ENCODE data around the gene ANXA2R. TPM values are rescaled to one million over a fixed set of nuclear protein-coding genes. Genes with fewer than 3 reads are reported as not detected.

Gene ANXA2R
- polyA plus RNA-seq, 3 donors, result 1.1 to 1.2 (median 1.2) TPM

DNA sequence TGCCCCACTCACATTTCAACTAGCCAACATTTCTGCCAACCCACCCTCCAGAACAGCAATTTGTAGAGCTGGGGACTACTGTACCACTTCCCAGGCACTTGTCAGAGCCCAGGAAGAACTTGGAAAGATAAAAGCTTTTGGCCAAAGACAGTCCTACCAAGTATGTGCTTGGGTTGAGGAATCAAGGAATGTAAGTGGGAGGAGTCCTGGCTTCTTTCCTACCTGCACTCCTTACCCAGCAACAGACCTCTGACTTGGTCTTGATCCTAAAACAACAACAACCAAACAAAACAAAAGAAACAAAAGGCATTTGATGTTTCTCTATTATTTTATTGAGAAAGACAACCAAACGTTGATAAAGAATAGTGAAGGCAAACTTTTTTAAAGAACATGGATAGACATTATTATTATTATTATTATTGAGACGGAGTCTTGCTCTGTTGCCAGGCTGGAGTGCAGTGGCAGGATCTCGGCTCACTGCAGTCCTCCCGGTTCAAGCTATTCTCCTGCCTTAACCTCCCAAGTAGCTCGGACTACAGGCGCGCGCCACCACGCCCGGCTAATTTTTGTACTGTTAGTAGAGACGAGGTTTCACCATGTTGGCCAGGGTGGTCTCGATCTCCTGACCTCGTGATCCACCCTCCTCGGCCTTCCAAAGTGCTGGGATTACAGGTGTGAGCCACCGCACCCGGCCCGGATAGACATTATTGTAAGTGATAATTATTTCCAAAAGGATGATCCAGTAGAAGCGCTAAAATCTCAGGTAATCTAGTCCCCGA, 33.5 kb downstream of the ANXA2R start:
- DNase-seq (ENCODE audit: low read depth in 3 of 3, low spot score in 2 of 3), result no peak

DNA sequence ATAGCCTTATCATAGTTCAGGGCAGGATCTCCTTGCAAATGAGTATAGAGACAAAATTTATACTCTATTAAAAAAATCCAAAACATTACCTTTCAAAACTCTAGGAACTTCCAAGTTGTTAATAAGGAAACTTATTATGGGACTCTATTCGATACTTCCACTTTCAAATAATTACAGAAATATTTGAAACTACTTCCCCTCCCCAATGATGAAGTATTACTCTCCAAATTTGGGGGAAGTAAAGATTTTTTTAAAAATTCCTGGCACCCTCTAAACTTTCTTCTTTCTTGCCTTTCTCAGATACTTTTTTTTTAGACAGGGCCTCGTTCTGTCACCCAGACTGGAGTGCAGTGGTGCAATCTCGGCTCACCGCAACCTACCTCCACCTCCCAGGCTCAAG, 35.1 kb downstream of the ANXA2R start:
- DNase-seq (ENCODE audit: low read depth in 3 of 3, low spot score in 2 of 3), result no peak

DNA sequence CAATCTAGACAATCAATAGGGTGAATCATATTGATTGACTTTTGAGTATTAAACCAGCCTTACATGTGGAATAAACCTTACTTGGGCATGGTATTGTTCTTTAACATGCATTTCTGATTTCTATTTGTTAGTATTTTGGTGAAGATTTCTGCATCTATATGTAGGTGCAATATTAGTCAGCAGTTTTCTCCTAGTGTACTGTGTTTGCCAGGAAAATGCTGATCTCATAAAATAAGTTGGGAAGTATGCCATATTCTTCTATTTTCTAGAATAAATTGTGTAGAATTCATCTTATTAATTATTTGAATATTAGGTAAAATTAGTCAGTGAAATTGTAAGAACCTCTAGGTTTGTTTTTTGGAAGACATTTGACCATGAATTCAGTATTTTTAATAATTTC, 38.4 kb downstream of the ANXA2R start:
- DNase-seq (ENCODE audit: low read depth in 3 of 3, low spot score in 2 of 3), result no peak

DNA sequence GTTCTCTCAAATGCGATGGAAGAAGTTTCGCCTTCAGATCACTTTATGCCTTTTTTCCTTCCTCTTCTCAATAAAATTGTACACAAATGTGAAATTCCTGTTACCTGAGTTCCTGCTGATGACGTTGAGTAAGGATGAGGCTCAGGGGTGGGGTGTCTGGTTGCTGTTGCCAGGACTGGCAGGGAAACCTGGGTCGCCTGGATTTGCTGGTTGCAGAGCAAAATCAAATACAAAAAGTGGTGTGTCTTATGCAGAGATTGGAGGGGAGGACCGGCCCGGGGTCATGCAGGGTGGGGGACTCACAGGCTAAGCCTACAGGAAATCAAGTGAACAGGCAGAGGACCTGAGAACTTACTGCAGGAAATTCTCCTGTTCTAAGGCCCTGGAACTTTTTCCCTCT, 39.2 kb downstream of the ANXA2R start:
- DNase-seq (ENCODE audit: low read depth in 3 of 3, low spot score in 2 of 3), result no peak

DNA sequence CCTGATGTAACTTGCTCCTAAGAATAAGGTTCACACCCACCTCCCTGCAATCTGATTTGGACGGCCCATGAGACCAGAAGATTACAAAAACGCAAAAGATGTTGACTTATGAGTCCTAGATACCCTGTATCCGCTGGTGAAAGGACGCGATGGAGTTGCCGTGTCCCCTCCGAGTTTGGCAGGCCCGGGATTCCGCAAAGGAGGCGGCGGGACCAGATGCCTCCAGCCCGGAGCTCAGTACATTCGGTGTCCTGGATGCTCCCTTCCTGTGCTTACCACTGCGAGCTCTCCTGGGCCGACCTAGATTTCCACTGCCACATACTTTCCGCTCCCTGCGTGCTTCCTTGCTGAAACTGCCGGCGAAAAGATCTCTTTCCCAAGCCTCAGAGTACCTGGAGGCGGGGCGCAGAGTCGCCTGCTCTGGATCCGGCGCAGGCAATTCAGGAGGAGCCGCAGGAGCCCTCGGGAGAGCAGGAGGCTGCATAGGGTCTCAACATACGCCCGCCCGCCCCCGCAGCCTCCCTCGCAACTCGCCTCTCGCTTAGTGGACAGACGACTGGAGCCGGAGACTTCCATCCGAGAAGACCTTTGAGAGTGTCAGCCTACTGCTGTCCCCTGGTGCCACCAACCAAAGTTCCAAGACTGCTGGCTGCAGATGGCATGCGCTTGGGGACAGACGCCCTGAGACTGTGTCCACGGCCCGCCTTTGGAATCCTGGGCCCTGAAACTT, 39.8 kb downstream of the ANXA2R start:
- DNase-seq (ENCODE audit: low read depth in 3 of 3, low spot score in 2 of 3), result no peak

DNA sequence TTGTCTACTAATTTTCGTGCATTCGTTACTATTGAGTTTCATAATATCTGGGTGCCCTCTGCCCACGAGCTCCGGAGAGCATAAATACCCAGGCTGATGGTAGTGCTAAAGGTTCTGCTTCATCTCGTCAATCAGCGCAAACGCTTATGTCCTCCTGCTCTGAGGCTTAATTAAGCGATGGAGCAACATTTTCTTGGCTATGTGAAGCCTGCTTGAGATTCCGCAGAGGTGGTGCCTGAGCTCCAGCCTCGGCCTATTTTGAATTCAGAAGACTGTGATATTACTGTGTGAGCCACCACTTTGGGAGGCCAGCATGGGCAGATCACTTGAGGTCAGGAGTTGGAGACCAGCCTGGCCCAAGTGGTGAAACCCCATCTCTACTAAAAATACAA, 44.8 kb downstream of the ANXA2R start:
- DNase-seq (ENCODE audit: low read depth in 3 of 3, low spot score in 2 of 3), result no peak

DNA sequence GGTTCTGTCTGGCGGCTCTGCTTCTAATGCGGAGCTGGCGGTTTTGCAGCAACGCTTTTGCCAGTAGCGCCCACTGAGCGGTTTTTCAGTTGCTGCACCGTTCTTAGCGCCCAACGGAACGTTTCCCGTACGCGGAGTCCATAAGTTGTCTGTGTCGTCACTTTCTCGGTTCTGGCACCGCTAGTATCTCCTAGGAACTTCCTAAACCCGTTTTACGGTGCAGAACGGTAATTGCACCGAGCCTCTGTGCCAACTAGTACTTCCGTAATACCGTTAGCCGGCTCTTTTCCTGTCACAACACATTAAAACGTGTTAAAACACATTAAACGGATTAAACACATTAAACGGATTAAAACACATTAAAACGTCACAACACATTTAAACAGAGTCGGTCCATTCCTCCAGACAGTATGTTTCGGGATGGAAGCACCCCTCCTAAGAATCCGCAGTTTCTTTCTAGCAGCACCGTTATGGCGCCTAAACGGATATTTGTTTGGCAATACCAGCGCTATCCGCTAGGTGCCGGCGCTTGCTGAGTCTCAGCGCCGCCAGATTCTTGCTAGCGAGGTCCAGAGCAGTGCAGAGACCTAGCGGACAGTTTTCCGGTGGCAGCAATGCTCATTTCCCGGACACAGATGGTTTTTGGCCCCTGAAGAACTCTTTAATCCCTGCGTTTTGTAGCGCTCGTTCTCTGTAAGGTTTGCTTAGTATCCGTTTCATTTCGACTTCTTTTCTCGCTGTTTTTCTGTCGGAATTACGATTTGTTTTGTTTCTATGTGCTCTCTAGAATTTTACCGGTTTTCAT, 45.4 kb downstream of the ANXA2R start:
- DNase-seq (ENCODE audit: low read depth in 3 of 3, low spot score in 2 of 3), result no peak

DNA sequence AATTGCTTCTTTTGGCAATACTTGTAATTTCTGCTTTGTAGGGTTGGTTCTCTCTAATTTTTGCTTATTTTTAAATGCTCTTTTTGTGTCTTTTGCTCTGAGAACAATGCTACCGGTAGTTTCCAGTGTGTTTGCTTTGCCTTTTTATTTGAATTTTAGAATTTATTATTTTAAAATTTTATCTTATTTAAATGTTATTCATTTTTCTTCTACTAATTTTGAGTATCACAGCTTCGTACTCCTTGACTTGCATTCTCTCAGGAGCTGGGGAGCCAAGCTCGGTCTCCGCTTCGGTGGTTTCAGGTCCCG, 45.9 kb downstream of the ANXA2R start:
- no peak for DNase-seq (ENCODE audit: low read depth in 3 of 3, low spot score in 2 of 3)

DNA sequence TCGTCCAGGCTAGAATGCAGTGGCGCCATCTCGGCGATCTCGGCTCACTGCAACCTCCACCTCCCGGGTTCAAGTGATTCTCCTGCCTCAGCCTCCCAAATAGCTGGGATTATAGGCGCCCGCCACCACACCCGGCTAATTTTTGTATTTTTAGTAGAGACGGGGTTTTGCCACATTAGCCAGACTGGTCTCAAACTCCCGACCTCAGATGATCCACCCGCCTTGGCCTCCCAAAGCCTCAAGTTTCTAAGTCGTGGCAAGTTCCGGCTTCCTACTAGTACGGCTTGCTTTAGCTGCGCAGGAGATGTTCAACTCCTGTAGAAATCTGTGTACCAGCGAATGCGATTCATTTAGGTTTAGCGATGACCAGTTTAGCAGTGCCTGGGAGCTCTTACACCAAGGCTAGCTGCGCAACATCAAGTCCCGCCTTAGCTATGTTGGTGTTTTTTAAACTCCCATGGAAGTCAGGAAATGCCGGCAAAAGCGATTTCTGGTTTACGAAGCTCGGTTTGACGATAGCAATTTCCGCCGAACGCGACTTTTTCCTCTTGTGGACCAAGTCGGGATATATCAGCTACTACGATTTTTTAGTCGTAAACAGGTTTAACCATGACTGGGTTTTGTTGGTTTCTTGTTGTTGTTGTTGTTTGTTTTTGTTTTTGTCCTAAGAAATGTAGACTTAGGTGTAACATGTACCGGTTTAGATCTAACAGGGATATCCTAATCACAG, 46.4 kb downstream of the ANXA2R start:
- DNase-seq (ENCODE audit: low read depth in 3 of 3, low spot score in 2 of 3), result no peak

DNA sequence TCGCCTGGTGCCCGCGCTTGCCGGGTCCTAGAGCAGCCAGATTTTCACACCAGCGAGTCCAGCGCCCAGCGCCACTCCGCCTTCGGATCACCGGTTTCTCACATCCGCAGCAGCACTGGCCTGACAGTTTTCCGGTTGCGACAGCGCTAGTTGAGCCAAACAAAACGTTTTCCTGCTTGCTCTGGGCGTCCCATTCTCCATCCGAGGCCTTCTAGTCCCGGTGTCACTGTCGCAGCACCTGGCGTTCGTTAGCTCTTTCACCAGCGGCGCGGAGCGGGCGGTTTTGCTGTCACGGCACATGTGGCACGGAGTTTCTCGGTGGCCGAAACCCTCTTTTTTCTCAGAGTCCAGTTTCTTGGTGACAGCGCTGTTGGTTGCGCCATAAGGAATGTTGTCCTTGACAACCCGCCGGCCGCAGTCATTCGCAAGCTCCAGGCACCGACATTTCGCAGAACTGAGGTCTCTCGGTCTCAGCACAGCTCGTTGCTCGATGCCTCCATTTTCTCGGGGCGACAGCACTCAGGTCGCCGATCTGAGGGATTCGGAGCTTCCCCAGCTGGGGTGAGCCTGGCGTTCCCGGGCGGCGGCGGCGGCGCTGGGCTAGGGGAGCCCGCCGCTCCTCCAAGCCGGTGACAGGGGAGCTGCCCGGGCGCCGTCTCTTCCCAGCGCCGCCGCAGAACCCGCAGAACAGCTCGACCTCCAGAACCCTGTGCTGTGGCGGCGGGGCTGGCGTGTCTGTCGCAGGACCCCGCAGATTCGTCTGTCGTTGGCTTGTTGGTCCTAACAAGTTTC, 47.8 kb downstream of the ANXA2R start:
- DNase-seq (ENCODE audit: low read depth in 3 of 3, low spot score in 2 of 3), result no peak

DNA sequence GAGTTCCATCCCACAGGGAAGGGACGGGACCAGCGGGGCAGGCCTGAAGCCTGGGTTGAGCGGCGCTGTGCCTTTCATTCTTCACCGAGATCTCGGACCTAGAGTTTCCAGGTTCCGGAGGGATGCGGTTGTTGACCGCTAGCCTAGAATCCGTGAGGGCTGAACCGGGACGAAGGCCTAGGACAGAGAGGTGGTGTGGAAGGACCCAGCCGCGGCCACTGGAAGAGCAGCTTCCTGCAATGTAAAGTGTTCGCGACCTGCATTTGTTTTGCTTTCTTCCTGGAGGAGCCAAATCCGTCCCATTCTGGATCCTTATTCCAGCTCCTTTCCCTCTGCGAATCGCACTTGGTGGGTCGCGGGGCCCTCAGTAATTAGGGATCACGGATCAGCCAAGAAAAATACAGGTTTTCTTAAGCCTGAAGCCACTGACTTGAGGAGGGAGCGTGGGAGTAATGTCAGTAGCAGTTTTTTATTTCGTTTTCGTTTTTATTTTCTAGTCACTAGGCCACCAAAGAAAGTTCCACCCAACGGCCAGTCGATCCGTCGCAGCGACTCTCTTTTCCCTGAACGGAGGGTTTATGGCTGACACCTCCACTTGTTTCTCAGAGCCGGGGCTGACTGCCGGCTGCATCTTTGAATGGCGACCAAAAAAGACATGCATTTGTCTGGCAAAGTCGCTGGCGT, 48.6 kb downstream of the ANXA2R start:
- no peak for DNase-seq (ENCODE audit: low read depth in 3 of 3, low spot score in 2 of 3)

DNA sequence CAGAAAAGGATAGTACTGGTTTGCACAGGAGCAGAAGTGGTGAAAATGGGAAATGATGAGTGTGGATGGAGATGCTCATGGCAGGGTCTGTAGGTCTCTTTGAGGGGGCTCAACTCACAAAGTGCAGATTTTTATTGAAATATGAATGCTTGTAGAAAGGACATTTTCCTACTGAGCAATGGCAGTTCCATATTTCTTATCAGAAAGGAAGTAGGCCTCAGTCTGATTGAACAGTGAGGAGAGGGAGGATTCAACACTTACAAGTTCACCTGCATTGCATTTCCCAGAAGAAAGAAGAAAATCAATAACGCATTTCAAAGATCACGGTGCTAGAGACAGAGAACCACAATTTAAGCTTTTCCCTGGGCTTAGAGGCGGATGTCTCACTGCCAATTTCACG, 49.2 kb downstream of the ANXA2R start:
- DNase-seq (ENCODE audit: low read depth in 3 of 3, low spot score in 2 of 3), result no peak

Other genes starting within 250 kb of the ANXA2R start
- gene SELENOP, start 228.4 kb downstream of the ANXA2R start, polyA plus RNA-seq (ENCODE audit: insufficient read length in 3 of 3), result 100 to 1,000 TPM; 468 to 581 (median 527) TPM
- gene ZNF131, start 80.6 kb upstream of the ANXA2R start, polyA plus RNA-seq (ENCODE audit: insufficient read length in 3 of 3), result 10 to 100 TPM; 63.0 to 75.2 (median 70.4) TPM
- under 1 TPM; 0.31 to 0.61 (median 0.44) TPM for gene NIM1K, start 151.9 kb upstream of the ANXA2R start, polyA plus RNA-seq (ENCODE audit: insufficient read length in 3 of 3)

Measured in right renal cortex interstitium (tissue), 3 donors.